Neural cell (in vitro differentiated cells): ENCODE measurements around the gene KIF13A. TPM values are rescaled to one million over a fixed set of nuclear protein-coding genes. Genes with fewer than 3 reads are reported as not detected.

Source experiments
- H2AFZ ChIP-seq: fragments of 200-600, 300-800 bp; sonication (generic), shearing (Covaris generic); 2 replicates; pipeline ENCODE4 v1.6.0; 2014; ENCODE audit warnings: low read depth, mild to moderate bottlenecking, antibody characterized with exemption, low read length, moderate library complexity
- H3F3A ChIP-seq: fragments of 200-600 bp; shearing (Covaris generic); 2 replicates; pipeline ENCODE4 v1.6.1; 2016; ENCODE audit warnings: mild to moderate bottlenecking, moderate library complexity, mixed read lengths, antibody characterized with exemption, low read length; ENCODE audit not compliant: insufficient read depth, poor library complexity, severe bottlenecking
- H3K27ac ChIP-seq: fragments of 200-600, 300-800 bp; sonication (generic), shearing (Covaris generic); 2 replicates; pipeline ENCODE4 v1.5.1; 2014; ENCODE audit warnings: mild to moderate bottlenecking, low read length, moderate library complexity
- H3K27me3 ChIP-seq: fragments of 300-800, 200-600 bp; sonication (generic), shearing (Covaris generic); 2 replicates; pipeline ENCODE4 v1.6.0; 2014; ENCODE audit warnings: mild to moderate bottlenecking, low read depth, low read length, moderate library complexity; ENCODE audit not compliant: insufficient read depth
- H3K36me3 ChIP-seq: fragments of 300-800, 200-600 bp; sonication (generic), shearing (Covaris generic); 2 replicates; pipeline ENCODE4 v1.5.1; 2014; ENCODE audit warnings: mild to moderate bottlenecking, antibody characterized with exemption, low read length, moderate library complexity; ENCODE audit not compliant: insufficient read depth
- H3K4me2 ChIP-seq: fragments of 300-800, 200-600 bp; sonication (generic), shearing (Covaris generic); 2 replicates; pipeline ENCODE4 v1.6.0; 2014; ENCODE audit warnings: mild to moderate bottlenecking, low read length
- H3K4me3 ChIP-seq: fragments of 300-800, 200-600 bp; sonication (generic), shearing (Covaris generic); 2 replicates; pipeline ENCODE4 v1.5.1; 2014; ENCODE audit warnings: mild to moderate bottlenecking, low read length, moderate library complexity
- H3K79me2 ChIP-seq: fragments of 200-600 bp; shearing (Covaris generic); replicated peaks from 2 replicates; pipeline ENCODE4 v1.6.0; 2014; ENCODE audit warnings: mild to moderate bottlenecking, low read length, moderate library complexity; ENCODE audit not compliant: insufficient read depth
- H3K9ac ChIP-seq: fragments of 300-800, 200-600 bp; sonication (generic), shearing (Covaris generic); 2 replicates; pipeline ENCODE4 v1.6.1; 2016; ENCODE audit warnings: mild to moderate bottlenecking, low read length, mixed read lengths
- H3K9me2 ChIP-seq: fragments of 200-600 bp; shearing (Covaris generic); 2 replicates; pipeline ENCODE4 v1.6.1; 2016; ENCODE audit warnings: mild to moderate bottlenecking, low read length, mixed read lengths; ENCODE audit not compliant: insufficient read depth
- H3K9me3 ChIP-seq: fragments of 200-600, 300-800 bp; sonication (generic), shearing (Covaris generic); 2 replicates; pipeline ENCODE4 v1.6.1; 2016; ENCODE audit warnings: mild to moderate bottlenecking, mixed run types, low read length, moderate library complexity, mixed read lengths
- H4K20me1 ChIP-seq: fragments of 200-600 bp; shearing (Covaris generic); 2 replicates; pipeline ENCODE4 v1.6.1; 2016; ENCODE audit warnings: mild to moderate bottlenecking, mixed run types; ENCODE audit not compliant: insufficient read depth
- CTCF ChIP-seq: fragments of 450-650 bp; IDR thresholded peaks from 2 replicates; pipeline ENCODE4 v1.5.1; 2014; ENCODE audit warnings: antibody characterized with exemption, mild to moderate bottlenecking, moderate library complexity; ENCODE audit not compliant: poor library complexity, severe bottlenecking
- EP300 ChIP-seq: fragments of 450-650 bp; conservative IDR thresholded peaks from 2 replicates; pipeline ENCODE4 v1.6.1; 2014; ENCODE audit warnings: antibody characterized with exemption, mild to moderate bottlenecking, moderate library complexity; ENCODE audit not compliant: poor library complexity, severe bottlenecking
- EZH2 ChIP-seq: fragments of 200-600, 300-800 bp; shearing (Covaris generic), sonication (generic); IDR thresholded peaks from 2 replicates; pipeline ENCODE4 v1.6.1; 2014; ENCODE audit warnings: antibody characterized with exemption, low read length, borderline replicate concordance, mild to moderate bottlenecking; ENCODE audit not compliant: insufficient read depth, poor library complexity, severe bottlenecking
- MXI1 ChIP-seq: fragments of 450-650 bp; conservative IDR thresholded peaks from 2 replicates; pipeline ENCODE4 v1.6.1; 2014; ENCODE audit warnings: antibody characterized with exemption, mild to moderate bottlenecking; ENCODE audit not compliant: poor library complexity, severe bottlenecking
- POLR2AphosphoS5 ChIP-seq: IDR thresholded peaks from 2 replicates; pipeline ENCODE4 v1.6.1; 2012
- REST ChIP-seq: IDR thresholded peaks from 2 replicates; pipeline ENCODE4 v1.6.1; 2012; ENCODE audit warnings: borderline replicate concordance
- SMC3 ChIP-seq: fragments of 450-650 bp; conservative IDR thresholded peaks from 2 replicates; pipeline ENCODE4 v1.6.1; 2014; ENCODE audit warnings: antibody characterized with exemption, mild to moderate bottlenecking, moderate library complexity; ENCODE audit not compliant: poor library complexity
- TAF1 ChIP-seq: IDR thresholded peaks from 2 replicates; pipeline ENCODE4 v1.6.1; 2012; ENCODE audit warnings: low read depth
- polyA plus RNA-seq: library from polyadenylated mRNA; depleted of rRNA; stranded (reverse); fragments of >200 nt; gene quantifications from 2 replicates; pipeline ENCODE4 v1.2.3, GENCODE V29; 2014

Gene KIF13A
- polyA plus RNA-seq, 1 donor from 2014 or later: 9.4 TPM

- no peaks in the 10 kb centered on the region for H3K79me2 ChIP-seq
Measured at GRCh38 chr6:17972074-17972952, 15.1 kb downstream of the KIF13A start.

GRCh38 chr6:17971128-17972073 is 16.0 kb downstream of the KIF13A start:
- Histone ChIP-seq H3K36me3 (no peaks in the 10 kb centered on the region), H3K4me3 (no peak overlapping the region), H3K9me3 (no peaks in the 10 kb centered on the region), H3K27me3 (no peaks in the 10 kb centered on the region), H3K27ac (no peak overlapping the region), H3K9ac (no peak overlapping the region), H3F3A (no peaks in the 10 kb centered on the region), H3K4me2 (no peak overlapping the region), H2AFZ (no peak overlapping the region), H4K20me1 (no peaks in the 10 kb centered on the region), H3K9me2 (no peaks in the 10 kb centered on the region), H3K79me2 (no peaks in the 10 kb centered on the region)
- TF ChIP-seq SMC3 (no peak), POLR2AphosphoS5 (no peak), MXI1 (no peak), REST (no peak), EZH2 (no peak), TAF1 (no peak)

More at GRCh38 chr6:17972074-17972952, 15.1 kb downstream of the KIF13A start:
- H3K27ac ChIP-seq: no peak overlapping the region
- H3F3A ChIP-seq: no peaks in the 10 kb centered on the region
- TF ChIP-seq EZH2 (no peak), CTCF (no peak), EP300 (no peak), POLR2AphosphoS5 (no peak), SMC3 (no peak), TAF1 (no peak)
- no peaks in the 10 kb centered on the region for H3K9me3 ChIP-seq
- H4K20me1 ChIP-seq: no peaks in the 10 kb centered on the region
- H3K4me2 ChIP-seq: no peak overlapping the region
- H3K9ac ChIP-seq: no peak overlapping the region
- H2AFZ ChIP-seq: no peak overlapping the region
- H3K9me2 ChIP-seq: no peaks in the 10 kb centered on the region
- no peaks in the 10 kb centered on the region for H3K36me3 ChIP-seq
- H3K4me3 ChIP-seq: no peak overlapping the region
- H3K27me3 ChIP-seq: no peaks in the 10 kb centered on the region
